ENCODE measurements around the gene DNAJC12. TPM values are rescaled to one million over a fixed set of nuclear protein-coding genes. Genes with fewer than 3 reads are reported as not detected.
"Not testable (repeated sequence)": the region's sequence is repeated elsewhere in the genome, so short reads cannot be mapped to it uniquely, and the experiment has no call there.

The DNAJC12 gene
- total and polyA plus RNA-seq, 10 donors: 0.43 to 2.0 (median 0.74) TPM; not detected in 1

GRCh38 chr10:67883710-67884312 lies 45.8 kb upstream of the DNAJC12 start:
- H3K36me3 ChIP-seq: peaks cover 0 to 22% (median 20%) of the 10 kb centered on the region in 6 donors
- 19 to 31% (median 29%) methylated on average over 13 of the region's 13 CpGs for WGBS, 5 donors
- intact Hi-C loops (cut with DNase I; ENCODE audit: low total_unique reads): no loop called here
- H3K27me3 ChIP-seq (replicated peaks in 1 of 7): no peaks in the 10 kb centered on the region
- peak overlapping the region; percentile 47 to 86 (median 78) for H3K4me3 ChIP-seq
- no peak for DNase-seq
- no peaks in the 10 kb centered on the region for H3K9me3 ChIP-seq
- TF ChIP-seq POLR2A (IDR thresholded peaks at IDR 0.05) (no peak), CTCF (IDR thresholded peaks at IDR 0.05 in 8 of 11, conservative IDR thresholded peaks at IDR 0.05 in 3 of 11) (no peak), POLR2AphosphoS5 (IDR thresholded peaks at IDR 0.05) (no peak)
- peak overlapping the region; percentile 90 to 98 (median 96) for H3K27ac ChIP-seq
- H3K4me1 ChIP-seq: peaks cover 7 to 45% (median 29%) of the 10 kb centered on the region in 6 donors

GRCh38 chr10:67878133-67878532 lies 40.1 kb upstream of the DNAJC12 start:
- TF ChIP-seq POLR2AphosphoS5 (IDR thresholded peaks at IDR 0.05): no peak
- TF ChIP-seq CTCF (IDR thresholded peaks at IDR 0.05 in 8 of 11, conservative IDR thresholded peaks at IDR 0.05 in 3 of 11): no peak
- TF ChIP-seq POLR2A (IDR thresholded peaks at IDR 0.05): no peak
- H3K9me3 ChIP-seq: no peaks in the 10 kb centered on the region
- WGBS, 5 donors: 87 to 98% (median 89%) methylated on average over 4 to 7 of the region's 7 CpGs
- H3K4me3 ChIP-seq: no peak overlapping the region
- H3K36me3 ChIP-seq: no peaks in the 10 kb centered on the region
- H3K4me1 ChIP-seq: no peaks in the 10 kb centered on the region
- intact Hi-C loops (cut with DNase I; ENCODE audit: low total_unique reads): no loop called here
- H3K27ac ChIP-seq: no peak overlapping the region
- no peak for DNase-seq
- H3K27me3 ChIP-seq (replicated peaks in 1 of 7): no peaks in the 10 kb centered on the region

- H3K27me3 ChIP-seq (replicated peaks in 1 of 7); H3K27ac ChIP-seq; H3K36me3 ChIP-seq; H3K9me3 ChIP-seq; intact Hi-C loops (cut with DNase I; ENCODE audit: low total_unique reads); H3K4me1 ChIP-seq; H3K4me3 ChIP-seq; DNase-seq: not testable (repeated sequence)
- 94 to 96% (median 95%) methylated on average over 11 of the region's 11 CpGs for WGBS, 5 donors
Observed at GRCh38 chr10:67877421-67877820, 39.4 kb upstream of the DNAJC12 start.

- H3K36me3 ChIP-seq: no peaks in the 10 kb centered on the region
- no peaks in the 10 kb centered on the region for H3K27me3 ChIP-seq (replicated peaks in 1 of 7)
- TF ChIP-seq CTCF (IDR thresholded peaks at IDR 0.05 in 8 of 11, conservative IDR thresholded peaks at IDR 0.05 in 3 of 11) (no peak), POLR2A (IDR thresholded peaks at IDR 0.05) (no peak), POLR2AphosphoS5 (IDR thresholded peaks at IDR 0.05) (no peak)
- intact Hi-C loops (cut with DNase I; ENCODE audit: low total_unique reads): no loop called here
- 68 to 81% (median 80%) methylated on average over 3 of the region's 3 CpGs for WGBS, 5 donors
- H3K4me3 ChIP-seq: no peak overlapping the region
- no peak overlapping the region for H3K27ac ChIP-seq
- no peaks in the 10 kb centered on the region for H3K9me3 ChIP-seq
- no peaks in the 10 kb centered on the region for H3K4me1 ChIP-seq
- DNase-seq: no peak
Observed at GRCh38 chr10:67875340-67876238, 37.6 kb upstream of the DNAJC12 start.

Data from spleen (tissue), 11 donors.